ENCODE measurements around the gene MAD1L1. TPM values are rescaled to one million over a fixed set of nuclear protein-coding genes. Genes with fewer than 3 reads are reported as not detected.

Gene MAD1L1
- total RNA-seq, 4 donors from 2014 or later, result 60.3 to 149 (median 73.7) TPM

DNA sequence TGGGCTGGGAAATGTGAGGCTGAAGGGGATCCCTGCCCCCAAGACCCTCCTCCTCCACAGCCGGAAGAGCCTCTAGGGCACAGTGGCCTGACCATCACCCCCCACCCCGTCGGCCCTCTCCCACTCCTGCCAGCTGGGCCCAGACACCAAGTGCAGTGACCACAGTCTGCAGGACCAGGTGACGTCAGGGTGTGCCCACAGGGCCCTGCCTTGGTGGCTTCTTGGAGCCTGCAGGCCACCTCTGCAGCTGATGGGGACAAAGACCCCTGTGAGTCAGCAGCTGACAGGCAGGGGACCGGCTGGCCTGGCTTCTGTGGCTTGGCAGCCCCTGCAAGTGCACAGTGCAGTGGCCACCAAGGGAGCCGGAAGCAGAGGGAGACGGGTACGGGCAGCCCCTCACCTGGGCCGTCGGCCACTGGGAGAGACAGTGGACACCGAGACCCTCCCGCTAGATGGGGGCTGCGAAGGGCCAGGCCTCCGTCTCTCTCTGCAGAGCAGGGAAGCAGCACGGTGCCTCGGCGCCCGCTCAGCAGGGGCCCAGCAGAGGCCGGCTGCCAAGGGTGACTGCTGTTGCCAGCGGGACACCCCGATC, 288.0 kb downstream of the MAD1L1 start:
- DNase-seq (ENCODE audit: low spot score in 2 of 2), result no peak
- Histone ChIP-seq H3K4me1 (peaks cover 0 to 14% (median 6%) of the 10 kb centered on the region in 4 donors), H3K27me3 (no peaks in the 10 kb centered on the region), H3K36me3 (peaks cover 0 to 22% (median 0%) of the 10 kb centered on the region in 3 donors), H3K27ac (no peak overlapping the region), H3K9me3 (no peaks in the 10 kb centered on the region), H3K4me3 (no peak overlapping the region)
- 87 to 89% methylated on average over 17 of the region's 21 CpGs for WGBS, 2 donors
- TF ChIP-seq CTCF (IDR thresholded peaks at IDR 0.05) (no peak), POLR2A (IDR thresholded peaks at IDR 0.05) (no peak)

DNA sequence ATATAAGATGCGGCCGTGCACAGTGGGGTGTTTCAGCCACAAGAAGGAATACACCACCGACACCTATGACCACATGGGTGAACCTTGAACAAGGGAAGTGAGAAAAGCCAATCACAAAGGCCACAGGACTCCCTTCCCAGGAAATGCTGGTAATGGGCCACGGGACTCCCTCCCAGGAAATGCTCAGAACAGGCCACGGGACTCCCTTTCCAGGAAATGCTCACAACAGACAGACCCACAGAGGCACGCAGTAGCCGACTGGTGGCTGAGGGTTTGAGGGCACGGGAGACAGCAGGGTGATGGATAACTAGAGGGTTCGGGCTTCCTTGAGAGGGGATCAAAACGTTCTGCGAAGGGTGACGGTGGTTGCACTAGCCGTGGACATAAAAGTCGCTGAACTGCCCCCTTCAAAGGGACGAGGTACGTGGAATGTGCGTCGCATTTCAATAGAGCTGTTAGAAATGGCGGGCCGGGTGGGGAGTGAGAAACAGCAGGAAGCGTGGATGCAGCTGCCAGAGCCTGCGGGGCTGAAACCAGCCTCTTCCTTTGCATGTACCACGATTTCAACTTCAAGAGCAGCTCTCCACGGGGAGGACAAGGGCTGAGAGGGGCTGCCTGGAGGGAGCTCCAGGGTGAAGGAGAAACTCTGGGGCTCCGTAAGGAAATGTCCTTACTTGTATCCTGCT, 288.7 kb downstream of the MAD1L1 start:
- 75 to 78% methylated on average over 24 of the region's 25 CpGs for WGBS, 2 donors
- no peak for DNase-seq (ENCODE audit: low spot score in 2 of 2)
- no peak for TF ChIP-seq CTCF (IDR thresholded peaks at IDR 0.05)
- TF ChIP-seq EP300 (IDR thresholded peaks at IDR 0.05), result no peak
- TF ChIP-seq POLR2A (IDR thresholded peaks at IDR 0.05), result no peak
- H3K36me3 ChIP-seq, result peaks cover 0 to 20% (median 0%) of the 10 kb centered on the region in 3 donors
- peaks cover 0 to 19% (median 11%) of the 10 kb centered on the region in 4 donors for H3K4me1 ChIP-seq
- H3K27me3 ChIP-seq, result no peaks in the 10 kb centered on the region
- H3K27ac ChIP-seq, result no peak overlapping the region
- no peak overlapping the region for H3K4me3 ChIP-seq
- H3K9me3 ChIP-seq, result no peaks in the 10 kb centered on the region

DNA sequence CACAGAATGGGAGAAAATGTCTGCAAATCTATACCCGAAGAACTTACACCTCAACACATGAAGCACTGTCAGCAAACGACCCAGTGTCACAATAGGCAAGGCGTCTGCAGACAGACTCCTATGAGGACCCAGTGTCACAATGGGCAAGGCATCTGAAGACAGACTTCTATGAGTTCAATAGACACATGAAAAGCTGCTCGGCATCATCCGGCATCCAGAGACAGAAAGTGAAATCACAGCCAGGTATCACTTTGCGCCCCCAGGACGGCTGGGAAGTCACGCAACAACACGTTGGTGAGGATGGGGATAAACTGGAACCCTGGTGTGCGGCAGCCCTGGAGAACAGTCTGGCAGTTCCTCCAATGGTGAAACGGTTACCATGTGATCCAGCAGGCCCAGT, 289.4 kb downstream of the MAD1L1 start:
- H3K27ac ChIP-seq, result no peak overlapping the region
- TF ChIP-seq POLR2A (IDR thresholded peaks at IDR 0.05), result no peak
- no peak for TF ChIP-seq EP300 (IDR thresholded peaks at IDR 0.05)
- no peak for TF ChIP-seq CTCF (IDR thresholded peaks at IDR 0.05)
- peaks cover 0 to 20% (median 0%) of the 10 kb centered on the region in 3 donors for H3K36me3 ChIP-seq
- WGBS, 2 donors, result 77 to 78% methylated on average over 11 of the region's 11 CpGs
- DNase-seq (ENCODE audit: low spot score in 2 of 2), result no peak
- peaks cover 0 to 19% (median 11%) of the 10 kb centered on the region in 4 donors for H3K4me1 ChIP-seq
- H3K27me3 ChIP-seq, result no peaks in the 10 kb centered on the region
- H3K9me3 ChIP-seq, result no peaks in the 10 kb centered on the region
- no peak overlapping the region for H3K4me3 ChIP-seq

DNA sequence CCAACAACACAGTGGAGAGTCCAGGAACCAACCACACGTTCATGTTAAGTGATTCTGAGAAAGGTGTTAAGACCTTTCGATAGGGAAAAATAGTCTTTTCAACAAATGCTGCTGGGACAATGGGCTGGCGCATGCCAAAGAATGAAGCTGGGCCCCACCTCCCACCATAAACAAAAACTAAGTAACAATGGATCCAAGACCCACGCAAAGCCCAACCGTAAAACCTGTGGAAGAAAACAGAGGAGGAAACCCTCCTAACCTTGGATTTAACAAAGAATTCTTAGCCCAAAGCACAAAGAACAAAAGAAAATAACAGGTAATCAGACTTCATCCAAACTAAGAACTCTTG, 289.8 kb downstream of the MAD1L1 start:
- Histone ChIP-seq H3K36me3 (peaks cover 0 to 20% (median 0%) of the 10 kb centered on the region in 3 donors), H3K27ac (no peak overlapping the region), H3K27me3 (no peaks in the 10 kb centered on the region), H3K9me3 (no peaks in the 10 kb centered on the region), H3K4me1 (peaks cover 0 to 19% (median 11%) of the 10 kb centered on the region in 4 donors), H3K4me3 (no peak overlapping the region)
- no peak for DNase-seq (ENCODE audit: low spot score in 2 of 2)
- WGBS, 2 donors, result 68 to 75% methylated on average over 5 of the region's 5 CpGs
- no peak for TF ChIP-seq POLR2A (IDR thresholded peaks at IDR 0.05)
- no peak for TF ChIP-seq EP300 (IDR thresholded peaks at IDR 0.05)
- no peak for TF ChIP-seq CTCF (IDR thresholded peaks at IDR 0.05)

DNA sequence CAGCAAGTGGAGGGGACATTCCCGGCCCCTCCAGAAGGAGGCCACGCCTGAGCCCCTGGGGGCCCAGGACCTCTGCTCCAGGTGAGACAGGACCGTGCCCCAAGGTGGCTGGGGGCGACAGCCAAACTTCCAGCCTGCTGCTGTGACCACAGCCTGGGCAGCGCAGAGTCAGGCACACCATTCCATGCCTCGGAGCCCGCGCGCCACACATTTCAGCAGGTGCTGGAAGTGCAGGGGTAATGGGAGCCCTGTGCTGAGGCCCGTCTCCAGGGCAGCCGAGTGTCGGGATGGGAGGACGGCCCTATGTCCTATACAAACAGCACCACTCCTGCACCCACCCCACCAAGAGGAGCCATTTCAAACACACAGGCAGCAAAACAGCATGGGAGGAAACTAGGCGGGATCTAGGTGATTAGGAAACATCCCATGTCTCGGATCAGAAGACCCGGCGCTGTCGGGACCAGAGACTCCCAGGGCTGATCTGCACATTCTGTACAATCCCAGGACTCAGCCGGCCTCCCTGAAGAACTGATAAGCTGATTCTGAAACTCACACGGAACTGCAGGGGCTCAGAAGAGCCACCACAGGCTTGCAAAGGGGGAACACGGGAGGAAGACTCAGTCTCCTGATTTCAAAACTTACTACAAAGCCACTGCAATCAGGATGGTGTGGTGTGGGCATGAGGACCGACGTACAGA, 290.4 kb downstream of the MAD1L1 start:
- H3K27ac ChIP-seq, result no peak overlapping the region
- 89 to 91% methylated on average over 18 to 20 of the region's 23 CpGs for WGBS, 2 donors
- DNase-seq (ENCODE audit: low spot score in 2 of 2), result no peak
- H3K27me3 ChIP-seq, result no peaks in the 10 kb centered on the region
- H3K4me3 ChIP-seq, result no peak overlapping the region
- TF ChIP-seq POLR2A (IDR thresholded peaks at IDR 0.05), result no peak
- no peak for TF ChIP-seq EP300 (IDR thresholded peaks at IDR 0.05)
- no peak for TF ChIP-seq CTCF (IDR thresholded peaks at IDR 0.05)
- H3K36me3 ChIP-seq, result peaks cover 0 to 20% (median 0%) of the 10 kb centered on the region in 3 donors
- peaks cover 0 to 19% (median 11%) of the 10 kb centered on the region in 4 donors for H3K4me1 ChIP-seq
- no peaks in the 10 kb centered on the region for H3K9me3 ChIP-seq
